ENCODE data around the gene NOS1AP.

DNA sequence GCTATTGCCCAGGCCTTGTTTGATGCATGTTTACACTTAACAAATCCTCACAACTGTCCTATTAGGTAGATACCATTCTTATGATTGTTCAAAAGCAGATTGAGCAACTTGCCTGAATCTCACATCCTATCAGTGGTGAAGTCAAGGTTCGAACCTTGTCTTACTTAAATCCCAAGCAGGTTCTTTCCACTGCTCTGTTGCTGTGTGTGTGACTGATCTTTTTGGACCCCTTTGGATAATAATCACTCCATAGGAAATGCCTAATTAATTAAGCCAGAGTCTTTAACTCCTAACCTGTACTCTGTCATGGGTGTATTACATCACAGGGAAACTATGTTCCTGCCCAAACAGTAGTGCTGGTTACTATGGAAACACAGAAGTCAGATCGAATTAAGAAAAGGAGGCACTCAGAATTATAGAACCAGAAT, 222.9 kb downstream of the NOS1AP start:
- TF ChIP-seq CTCF (conservative IDR thresholded peaks at IDR 0.05) (no peak), ZFX (IDR thresholded peaks at IDR 0.05) (no peak)

Data from C4-2B (cell line).